Hematopoietic multipotent progenitor cell (in vitro differentiated cells): ENCODE data around the gene SMU1. TPM values are rescaled to one million over a fixed set of nuclear protein-coding genes. Genes with fewer than 3 reads are reported as not detected.

Experiments used
- DNase-seq, 3 donors: peaks; one replicate each; pipeline ENCODE4 v3.0.0-alpha.2; 2011 to 2015; ENCODE audit warnings: low read depth in 2 of 3, low spot score in 2 of 3
- total RNA-seq: library from RNA; depleted of rRNA; stranded (reverse); fragments of >200 nt; gene quantifications from one replicate; pipeline ENCODE4 v1.2.3, GENCODE V29; 2012

The SMU1 gene
- 18.6 TPM for total RNA-seq

DNA sequence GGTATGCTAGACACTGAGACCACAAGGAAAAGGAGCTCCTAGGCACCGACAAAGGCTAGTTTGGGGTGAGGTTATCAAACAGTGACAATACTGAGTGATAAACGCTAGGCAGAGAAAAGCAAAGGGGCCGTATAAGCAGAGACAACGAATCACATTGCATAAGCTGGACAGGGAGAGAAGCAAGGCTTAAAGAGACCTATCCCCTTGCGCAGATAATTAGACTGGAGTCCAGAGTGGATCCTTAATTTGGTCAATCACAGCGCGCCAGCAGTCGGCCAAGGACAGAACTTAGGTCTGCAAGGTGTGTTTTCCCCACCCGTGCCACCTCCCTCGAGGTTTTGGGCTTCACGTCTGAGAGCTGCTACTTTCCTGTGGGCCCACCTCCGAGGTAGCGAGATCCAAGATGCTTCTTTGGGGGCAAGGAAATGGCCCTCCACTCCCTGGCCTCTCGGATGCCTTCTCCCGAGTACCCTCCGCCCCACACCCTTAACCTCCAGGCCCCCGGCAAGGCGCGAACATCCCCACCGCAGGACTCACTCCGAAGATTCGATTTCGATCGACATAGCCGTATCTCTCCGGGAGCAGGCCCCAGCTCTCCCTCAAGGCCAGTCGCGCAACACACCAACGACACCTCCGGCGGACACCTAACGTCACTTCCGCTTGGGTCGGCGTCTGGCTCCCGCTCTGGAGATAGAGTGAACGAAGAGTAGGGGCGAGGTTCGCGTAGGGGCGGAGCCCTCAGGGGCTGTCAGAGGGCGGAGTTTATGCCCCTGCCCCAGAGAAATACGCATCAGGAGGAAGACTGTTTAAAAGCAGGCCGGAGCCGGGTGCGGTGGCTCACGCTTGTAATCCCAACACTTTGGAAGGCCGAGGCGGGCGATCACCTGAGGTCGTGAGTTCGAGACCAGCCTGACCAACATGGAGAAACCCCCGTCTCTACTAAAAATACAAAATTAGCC, at the start of gene SMU1:
Gene SMU1 (minus strand): TSS at position 629 of the 959 bp plus-strand sequence. CDS start 66 bp downstream, at position 563.
- DNase-seq = peak; percentile 88 to 99 (median 98)

GRCh38 chr9:33125461-33125860, 49.0 kb upstream of the SMU1 start:
- no peak for DNase-seq

DNA sequence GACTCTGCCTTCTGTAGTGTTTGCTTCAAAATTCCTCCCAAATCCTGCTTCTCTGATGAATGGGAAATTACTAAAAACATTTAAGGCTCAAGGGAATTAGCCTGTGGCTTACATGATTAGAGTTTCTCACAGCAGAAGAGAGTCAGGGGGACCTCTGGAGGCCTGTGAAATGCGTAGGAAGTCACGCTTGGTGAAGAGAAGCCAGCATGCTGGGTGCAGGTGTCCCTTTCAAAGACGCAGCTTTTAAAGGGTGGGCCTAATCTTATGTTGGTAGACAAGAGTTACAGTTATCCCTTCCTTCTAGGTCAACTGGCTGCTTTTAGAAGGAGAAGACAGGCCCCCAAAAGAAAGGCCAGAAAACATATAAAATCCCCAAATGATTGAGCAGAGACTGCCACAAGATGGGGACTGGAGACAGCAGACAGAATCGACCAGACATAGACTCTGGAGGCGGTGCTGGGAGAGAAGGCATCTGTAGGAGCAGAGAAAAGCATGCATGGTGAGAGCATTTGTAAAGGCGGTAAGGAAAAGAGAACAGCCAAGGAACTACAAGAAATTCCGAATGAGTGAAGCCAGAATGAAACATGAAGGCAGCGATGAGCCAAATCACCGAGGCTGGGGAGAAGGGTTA, 48.4 kb upstream of the SMU1 start:
- no peak for DNase-seq

DNA sequence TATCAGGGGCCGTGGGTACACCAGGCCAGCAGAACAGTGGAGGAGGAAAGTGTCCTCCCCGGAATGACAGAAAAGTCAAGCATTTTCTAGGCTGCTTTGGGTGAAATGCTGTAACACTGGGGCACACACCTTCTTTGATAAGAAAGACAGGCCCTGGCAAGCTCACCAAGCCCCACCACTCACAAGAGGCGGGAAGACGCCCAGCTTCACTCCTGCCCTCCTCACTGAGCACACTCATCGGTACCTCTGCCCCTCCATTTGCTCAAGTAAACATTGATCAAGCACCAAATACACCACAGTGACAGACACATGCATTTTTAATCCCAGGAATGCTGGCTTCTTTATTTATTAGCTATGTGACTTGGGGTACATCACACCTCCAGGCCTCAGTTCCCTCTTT, 47.6 kb upstream of the SMU1 start:
- no peak for DNase-seq

DNA sequence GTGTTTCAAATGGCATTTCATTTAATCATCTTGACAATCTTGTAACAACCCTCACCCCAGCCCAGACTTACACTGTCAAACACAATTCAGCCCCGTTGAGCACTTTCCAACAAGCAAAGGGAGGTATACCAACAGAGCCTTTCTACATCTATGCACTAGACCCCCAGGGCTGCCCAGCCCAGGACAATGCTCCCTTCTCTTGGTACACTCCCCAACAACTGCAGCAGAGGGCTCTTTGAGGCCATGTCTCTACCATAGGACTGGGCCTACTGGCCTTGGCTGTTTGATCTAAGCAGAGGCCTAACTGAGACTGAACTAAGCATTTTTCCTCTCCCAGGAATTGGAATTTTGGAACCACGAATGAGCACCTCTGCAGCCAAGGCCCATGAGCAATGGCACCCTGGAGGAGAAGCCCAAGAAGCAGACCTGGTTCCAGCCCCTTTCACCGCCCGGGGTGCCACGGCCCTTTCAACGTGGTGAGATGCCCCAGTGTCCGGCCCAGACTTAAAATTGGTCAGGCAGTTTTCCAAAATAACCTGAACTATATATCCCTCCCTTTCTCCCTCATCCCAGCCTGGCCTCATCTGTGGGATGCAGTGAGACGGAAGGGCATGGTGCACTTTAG, 47.0 kb upstream of the SMU1 start:
- DNase-seq = no peak

DNA sequence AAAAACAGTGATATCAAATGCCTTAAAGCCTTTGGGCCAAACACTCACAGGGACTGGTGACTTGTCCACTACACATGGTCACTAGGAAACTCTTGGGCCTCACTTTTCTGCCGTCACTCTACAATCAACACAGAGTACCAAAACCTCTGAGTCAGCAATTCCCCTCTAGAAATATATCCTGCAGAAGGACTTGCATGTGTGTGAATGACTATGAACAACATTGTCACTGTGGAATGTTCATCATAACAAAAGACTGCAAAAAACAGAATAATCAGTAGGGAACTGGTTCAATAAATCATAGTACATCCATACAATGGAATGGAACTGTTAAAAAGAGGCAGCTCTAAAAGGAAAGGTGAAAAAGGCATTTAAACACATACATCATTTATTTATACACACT, 44.1 kb upstream of the SMU1 start:
- DNase-seq = no peak

DNA sequence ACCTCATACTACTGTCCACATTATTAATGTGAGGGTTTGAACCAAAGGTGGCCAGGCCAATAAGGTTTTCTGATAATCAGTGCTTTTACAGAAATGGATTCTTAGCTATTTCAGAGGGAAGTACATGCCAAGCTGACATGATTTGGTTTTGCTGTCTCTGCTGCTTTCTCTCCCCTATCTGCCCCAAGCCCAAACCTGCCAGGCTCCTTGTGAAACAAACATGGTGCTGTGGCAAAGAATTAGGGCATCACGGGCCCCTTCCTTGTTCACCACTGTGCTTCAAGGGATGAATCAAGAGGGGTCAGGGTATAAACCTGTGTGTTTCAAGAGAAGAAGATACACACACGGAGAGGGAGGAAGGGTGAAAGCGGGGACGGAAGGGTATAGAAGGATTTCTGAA, 41.3 kb upstream of the SMU1 start:
- no peak for DNase-seq

GRCh38 chr9:33117306-33117705, 40.8 kb upstream of the SMU1 start:
- no peak for DNase-seq

DNA sequence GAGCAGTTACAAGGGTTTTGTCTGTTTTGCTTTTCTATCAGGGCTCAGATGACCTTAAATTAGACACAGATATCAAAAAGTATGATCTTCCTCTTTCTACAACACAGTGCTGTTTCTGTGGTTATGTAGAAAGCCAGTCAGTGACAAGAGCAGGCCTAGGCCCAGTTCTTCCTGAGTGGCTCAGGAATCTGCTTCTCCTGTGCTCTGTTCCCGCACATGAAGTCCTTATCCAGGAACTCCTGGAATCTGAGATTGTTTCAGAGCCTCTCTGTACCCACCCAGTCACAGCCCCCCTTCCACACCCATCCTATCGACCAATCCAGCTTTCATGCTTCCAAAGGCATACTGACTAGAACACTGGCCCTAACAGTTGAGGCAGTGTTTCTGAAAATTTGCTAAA, 40.4 kb upstream of the SMU1 start:
- peak in 1 of 3 donors; percentile 33 for DNase-seq

DNA sequence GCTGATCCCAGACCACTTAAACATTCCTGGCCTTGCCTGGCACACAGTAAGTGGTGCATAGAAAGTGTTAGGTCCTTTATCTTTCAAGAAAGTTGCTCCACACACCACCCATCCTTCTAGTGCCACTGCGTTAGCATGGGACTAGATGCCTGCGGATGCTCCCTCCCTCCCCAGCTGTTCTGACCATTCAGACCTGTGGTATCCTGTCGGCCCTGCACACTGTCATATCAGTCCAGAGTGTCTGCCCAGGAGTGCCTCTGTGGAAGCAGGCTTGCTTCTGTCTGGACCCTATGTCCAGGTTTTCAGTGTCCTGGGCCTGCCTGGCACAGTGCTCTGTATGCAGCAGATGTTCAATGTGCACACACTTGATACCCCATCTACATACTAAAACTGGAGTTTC, 38.3 kb upstream of the SMU1 start:
- no peak for DNase-seq

DNA sequence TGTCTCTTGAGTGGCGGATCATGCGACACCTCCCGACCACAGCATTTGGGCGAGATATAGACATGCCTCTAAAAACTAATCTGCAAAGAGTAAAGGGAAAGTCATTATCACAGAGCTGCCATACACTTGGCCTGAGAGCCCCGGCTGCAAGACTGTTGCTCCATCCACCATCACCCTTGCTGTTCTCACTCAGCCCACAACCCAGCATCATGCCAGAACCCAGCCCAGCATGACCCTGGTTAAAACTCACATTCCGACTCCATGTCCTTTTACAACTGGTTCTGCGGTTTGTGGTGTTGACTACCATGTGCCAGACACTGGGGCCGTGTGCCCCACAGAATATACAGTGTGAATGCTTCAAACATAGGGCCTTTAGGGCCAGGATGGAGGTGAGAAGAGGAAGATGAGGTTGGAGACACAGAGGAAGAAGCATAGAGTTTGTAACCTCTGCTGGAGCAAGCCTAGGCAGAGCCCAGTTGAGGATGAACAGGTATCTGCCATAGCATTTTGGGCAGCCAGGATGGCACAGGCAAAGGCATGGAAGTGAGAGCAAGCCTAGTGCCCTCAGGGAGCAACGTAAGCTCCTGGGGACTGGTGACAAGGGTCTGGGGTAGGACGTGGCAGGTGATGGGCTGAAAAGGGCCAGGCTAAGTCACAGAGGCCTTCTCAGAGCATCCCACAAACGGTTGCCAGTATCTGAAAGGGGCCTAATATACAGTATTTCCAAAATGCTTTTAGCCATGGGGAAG, 37.5 kb upstream of the SMU1 start:
- no peak for DNase-seq

GRCh38 chr9:33112094-33112493, 35.6 kb upstream of the SMU1 start:
- DNase-seq = no peak

- no peak for DNase-seq
Observed at GRCh38 chr9:33111631-33112030, 35.2 kb upstream of the SMU1 start.

- no peak for DNase-seq
Observed at GRCh38 chr9:33110686-33111085, 34.2 kb upstream of the SMU1 start.

- no peak for DNase-seq
Observed at GRCh38 chr9:33109850-33110595, 33.5 kb upstream of the SMU1 start.

DNA sequence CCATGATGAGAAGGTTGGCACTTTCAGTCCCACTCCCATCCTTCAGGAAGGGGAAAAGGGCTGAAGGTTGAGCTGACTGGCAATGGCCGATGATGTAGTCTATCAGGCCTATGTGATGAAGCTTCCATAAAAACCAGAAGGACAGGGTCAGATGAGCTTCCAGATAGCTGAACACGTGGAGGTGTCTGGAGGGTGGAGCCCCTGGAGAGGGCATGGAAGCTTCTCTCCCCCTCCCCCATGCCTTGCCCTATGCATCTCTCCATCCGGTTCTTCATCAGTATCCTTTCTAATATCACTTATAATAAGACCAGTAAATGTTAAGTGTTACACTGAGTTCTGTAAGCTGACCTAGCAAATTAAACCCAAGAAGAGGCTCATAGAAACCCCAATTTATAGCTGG, 32.6 kb upstream of the SMU1 start:
- DNase-seq = no peak

DNA sequence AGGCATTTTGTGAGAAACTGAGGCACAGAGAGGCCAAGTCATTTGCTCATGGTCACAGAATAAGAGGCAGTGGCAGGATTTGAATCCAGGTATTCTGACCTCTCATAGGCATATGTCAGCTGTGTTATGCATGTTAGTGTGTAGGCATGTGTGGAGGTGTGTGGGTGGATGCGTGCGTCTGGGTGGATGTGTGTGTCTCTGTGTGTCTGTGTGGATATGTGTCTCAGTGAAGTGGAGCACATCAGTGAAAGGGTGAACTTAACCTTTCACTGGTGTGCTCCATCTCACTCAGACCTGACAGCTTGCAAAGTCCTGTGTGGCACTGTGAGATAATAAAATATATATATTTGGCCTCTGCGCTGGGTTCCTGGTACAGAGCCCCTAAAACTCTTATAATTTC, 32.0 kb upstream of the SMU1 start:
- DNase-seq = no peak

- DNase-seq = no peak
Observed at GRCh38 chr9:33107762-33108161, 31.3 kb upstream of the SMU1 start.

DNA sequence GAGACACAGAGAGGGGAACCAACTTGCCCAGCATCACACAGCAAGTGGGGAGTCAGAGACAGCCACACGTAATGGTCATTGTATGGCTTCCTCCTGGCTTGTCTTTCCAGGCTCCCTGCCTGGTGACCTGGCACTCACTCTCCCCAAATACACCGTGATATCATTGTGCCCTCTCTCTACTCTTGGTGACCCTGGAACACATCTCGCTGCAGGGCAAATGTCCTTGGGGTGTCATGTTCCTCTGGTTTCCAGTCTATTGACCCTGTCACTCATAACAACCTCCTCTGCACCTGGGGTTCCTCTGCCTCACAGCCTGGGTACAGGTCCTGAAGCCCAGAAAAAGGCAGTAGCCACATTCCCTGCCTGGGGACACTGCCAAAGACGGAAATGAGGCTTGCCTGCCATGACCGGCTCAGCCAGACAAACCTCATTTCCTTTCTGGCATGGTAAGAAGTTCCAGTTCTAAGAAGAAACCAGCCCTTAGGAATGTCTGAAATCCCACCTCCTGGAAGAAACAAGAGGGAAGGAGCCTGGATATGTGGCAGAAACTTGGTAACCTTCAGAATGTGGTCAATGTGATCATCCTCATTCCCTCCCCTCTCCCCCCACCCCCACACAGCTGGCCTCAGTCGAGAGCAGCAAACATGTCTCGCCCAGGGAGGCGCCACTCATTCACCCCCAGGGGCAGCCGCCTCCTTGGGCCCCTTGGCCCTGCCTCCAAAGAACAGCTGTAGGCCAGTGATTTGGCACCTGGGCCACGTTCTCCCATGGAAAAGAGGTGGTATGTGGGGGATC, 30.6 kb upstream of the SMU1 start:
- DNase-seq = no peak
